Thyroid gland (tissue), 4 donors: ENCODE results near the gene NDUFV1. TPM values are rescaled to one million over a fixed set of nuclear protein-coding genes. Genes with fewer than 3 reads are reported as not detected.

Experiments
- DNase-seq, 2 donors: peaks; one replicate each; pipeline ENCODE4 v3.0.0-alpha.2; 2019
- H3K27ac ChIP-seq, 3 donors: fragments of 200-600 bp; sonication (generic); 1 replicate in 2 of 3; 2 replicates in 1 of 3; pipeline ENCODE4 v1.5.1; 2016 to 2019; ENCODE audit warnings: mild to moderate bottlenecking in 1 of 3, moderate library complexity in 1 of 3
- H3K27me3 ChIP-seq: fragments of 200-600 bp; sonication (generic); one replicate; pipeline ENCODE4 v1.5.1; 2019
- H3K36me3 ChIP-seq, 2 donors: fragments of 200-600 bp; sonication (generic); one replicate each; pipeline ENCODE4 v1.5.1; 2016 to 2019
- H3K4me1 ChIP-seq, 2 donors: fragments of 200-600 bp; sonication (generic); one replicate each; pipeline ENCODE4 v1.5.1; 2017 to 2019
- H3K4me3 ChIP-seq, 3 donors: fragments of 200-600 bp; sonication (generic); replicated peaks in 1 of 3; 1 replicate in 2 of 3; 2 replicates in 1 of 3; pipeline ENCODE4 v1.5.1; 2016; ENCODE audit warnings: mild to moderate bottlenecking in 1 of 3
- H3K9me3 ChIP-seq: fragments of 200-600 bp; sonication (generic); one replicate; pipeline ENCODE4 v1.5.1; 2017
- CTCF ChIP-seq, 6 experiments: fragments of 200-600 bp in 3 of 6; fragments of 450-650 bp in 3 of 6; sonication (generic) in 3 of 6; IDR thresholded peaks; one replicate each; pipeline ENCODE4 v1.5.1; 2016 to 2019; ENCODE audit warnings: antibody characterized with exemption in 6 of 6, mild to moderate bottlenecking in 2 of 6, inconsistent platforms in 1 of 6, moderate library complexity in 1 of 6
- POLR2A ChIP-seq, 2 donors: fragments of 450-650 bp; IDR thresholded peaks; one replicate each; pipeline ENCODE4 v1.6.1; 2017; ENCODE audit warnings: antibody characterized with exemption in 2 of 2, mild to moderate bottlenecking in 2 of 2, moderate library complexity in 1 of 2
- WGBS, 2 donors: methylation state at CpG; one replicate each; pipeline ENCODE4 v1.1.5; 2017; 5-methylcytosine and 5-hydroxymethylcytosine counted together
- intact Hi-C: fragments of 100-400 bp; cut with DNase I; formaldehyde crosslinking; loops from one replicate; pipeline ENCODE4 v1.15.1; 2023
- total RNA-seq, 4 donors: library from RNA; depleted of rRNA; stranded (reverse); fragments of >200 nt; gene quantifications; one replicate each; pipeline ENCODE4 v1.2.3, GENCODE V29; 2016

NDUFV1 gene
- total RNA-seq, 4 donors from 2014 or later: 323 to 401 (median 356) TPM

GRCh38 chr11:67583247-67584204 is 23.2 kb upstream of the NDUFV1 start, which contains the start of gene GSTP1:
Gene GSTP1, plus strand, starts transcription at chr11:67583812. Its CDS starts 32 bp downstream, at chr11:67583844.
- intact Hi-C loops: no loop called here
- WGBS, 2 donors: 4 to 5% methylated on average over 20 to 24 of the region's 81 CpGs
- peak; percentile 42 to 95 (median 76) for TF ChIP-seq CTCF (IDR thresholded peaks at IDR 0.05)
- TF ChIP-seq POLR2A (IDR thresholded peaks at IDR 0.05): peak; percentile 87 to 96

GRCh38 chr11:67584205-67584880 is 22.4 kb upstream of the NDUFV1 start:
- Histone ChIP-seq H3K36me3 (peaks cover 8 to 13% of the 10 kb centered on the region in 2 donors), H3K4me3 (peak overlapping the region in 2 of 3 donors; percentile 68 to 84), H3K27me3 (no peaks in the 10 kb centered on the region), H3K4me1 (peaks cover 31 to 36% of the 10 kb centered on the region in 2 donors), H3K27ac (peak overlapping the region; percentile 95 to 100 (median 99)), H3K9me3 (no peaks in the 10 kb centered on the region)
- intact Hi-C loops: no loop called here
- peak; percentile 88 to 90 for DNase-seq
- 3 to 10% methylated on average over 19 to 21 of the region's 33 CpGs for WGBS, 2 donors
- TF ChIP-seq POLR2A (IDR thresholded peaks at IDR 0.05): peak; percentile 3 to 6
- TF ChIP-seq CTCF (IDR thresholded peaks at IDR 0.05): no peak

More at GRCh38 chr11:67583247-67584204, 23.2 kb upstream of the NDUFV1 start, which contains the start of gene GSTP1:
- peak; percentile 91 for DNase-seq
- peaks cover 31 to 36% of the 10 kb centered on the region in 2 donors for H3K4me1 ChIP-seq
- H3K36me3 ChIP-seq: peaks cover 8 to 13% of the 10 kb centered on the region in 2 donors
- no peaks in the 10 kb centered on the region for H3K9me3 ChIP-seq
- H3K4me3 ChIP-seq: peak within 1 kb of the TSS in 2 of 3 donors; percentile 68 to 84
- H3K27me3 ChIP-seq: no peaks in the 10 kb centered on the region
- H3K27ac ChIP-seq: peak within 1 kb of the TSS; percentile 95 to 100 (median 99)

GRCh38 chr11:67584881-67585873 is 21.6 kb upstream of the NDUFV1 start:
- Histone ChIP-seq H3K4me1 (peaks cover 31 to 36% of the 10 kb centered on the region in 2 donors), H3K9me3 (no peaks in the 10 kb centered on the region), H3K36me3 (peaks cover 8 to 13% of the 10 kb centered on the region in 2 donors), H3K27ac (peak overlapping the region; percentile 95 to 100 (median 99)), H3K4me3 (peak overlapping the region in 1 of 3 donors; percentile 68), H3K27me3 (no peaks in the 10 kb centered on the region)
- peak; percentile 26 to 52 for DNase-seq
- no peak for TF ChIP-seq POLR2A (IDR thresholded peaks at IDR 0.05)
- no peak for TF ChIP-seq CTCF (IDR thresholded peaks at IDR 0.05)
- intact Hi-C loops: no loop called here
- 91 to 95% methylated on average over 18 to 20 of the region's 21 CpGs for WGBS, 2 donors

GRCh38 chr11:67585911-67586310 is 20.8 kb upstream of the NDUFV1 start:
- 88 to 94% methylated on average over 4 of the region's 4 CpGs for WGBS, 2 donors
- Histone ChIP-seq H3K9me3 (no peaks in the 10 kb centered on the region), H3K27ac (no peak overlapping the region), H3K36me3 (peaks cover 8 to 13% of the 10 kb centered on the region in 2 donors), H3K4me1 (peaks cover 29 to 33% of the 10 kb centered on the region in 2 donors), H3K27me3 (no peaks in the 10 kb centered on the region), H3K4me3 (no peak overlapping the region)
- no peak for DNase-seq
- intact Hi-C loops: no loop called here
- TF ChIP-seq POLR2A (IDR thresholded peaks at IDR 0.05): no peak
